Mammary epithelial cell (primary cell): Measurements from ENCODE around the gene ZNF66.

Source experiments
- CTCF ChIP-seq, 2 donors: IDR thresholded peaks in 1 of 2; conservative IDR thresholded peaks in 1 of 2; 2 replicates each; pipeline ENCODE4 v1.5.1; 2011 to 2012; ENCODE audit warnings: inconsistent platforms in 2 of 2, low read length in 2 of 2, mild to moderate bottlenecking in 2 of 2, control low read depth in 1 of 2, low read depth in 1 of 2; ENCODE audit not compliant: insufficient read depth in 1 of 2; ENCODE audit errors: extremely low read depth in 1 of 2
- EZH2 ChIP-seq: IDR thresholded peaks from 2 replicates; pipeline ENCODE4 v1.6.1; 2012; ENCODE audit warnings: low read length, inconsistent platforms, borderline replicate concordance

GRCh38 chr19:20840371-20840770 lies 64.3 kb downstream of the ZNF66 start:
- TF ChIP-seq CTCF (conservative IDR thresholded peaks at IDR 0.05 in 1 of 2, IDR thresholded peaks at IDR 0.05 in 1 of 2; ENCODE audit: extremely low read depth in 1 of 2, insufficient read depth in 1 of 2, low read depth in 1 of 2, low read length in 2 of 2) (no peak), EZH2 (no peak)
